Transverse colon (tissue), 4 donors: ENCODE data around the gene ZNF761.
"Not testable (repeated sequence)": the region's sequence is repeated elsewhere in the genome, so short reads cannot be mapped to it uniquely, and the experiment has no call there.

Source experiments
- EP300 ChIP-seq: sonication (generic); formaldehyde crosslinking; IDR thresholded peaks from one replicate; pipeline ENCODE4 v1.6.1; 2017; ENCODE audit warnings: antibody characterized with exemption, low read depth
- POLR2A ChIP-seq: fragments of 450-650 bp; IDR thresholded peaks from one replicate; pipeline ENCODE4 v1.6.1; 2016; ENCODE audit warnings: antibody characterized with exemption, mild to moderate bottlenecking, moderate library complexity
- POLR2AphosphoS5 ChIP-seq, 3 donors: sonication (generic); formaldehyde crosslinking; IDR thresholded peaks; one replicate each; pipeline ENCODE4 v1.6.1; 2016; ENCODE audit warnings: antibody characterized with exemption in 3 of 3
- TF ChIP-seq, protein P1 (sequence below), 5 experiments: fragments of 200-600 bp in 3 of 5; fragments of 450-650 bp in 2 of 5; sonication (generic) in 3 of 5; IDR thresholded peaks; 1 replicate in 2 of 5; 2 replicates in 3 of 5; pipeline ENCODE4 v1.5.1; 2016 to 2017; ENCODE audit warnings: antibody characterized with exemption in 5 of 5, inconsistent platforms in 3 of 5, mild to moderate bottlenecking in 2 of 5, moderate library complexity in 1 of 5

GRCh38 chr19:53497311-53498023 is 65.7 kb downstream of the ZNF761 start:
- TF ChIP-seq, protein P1, sequence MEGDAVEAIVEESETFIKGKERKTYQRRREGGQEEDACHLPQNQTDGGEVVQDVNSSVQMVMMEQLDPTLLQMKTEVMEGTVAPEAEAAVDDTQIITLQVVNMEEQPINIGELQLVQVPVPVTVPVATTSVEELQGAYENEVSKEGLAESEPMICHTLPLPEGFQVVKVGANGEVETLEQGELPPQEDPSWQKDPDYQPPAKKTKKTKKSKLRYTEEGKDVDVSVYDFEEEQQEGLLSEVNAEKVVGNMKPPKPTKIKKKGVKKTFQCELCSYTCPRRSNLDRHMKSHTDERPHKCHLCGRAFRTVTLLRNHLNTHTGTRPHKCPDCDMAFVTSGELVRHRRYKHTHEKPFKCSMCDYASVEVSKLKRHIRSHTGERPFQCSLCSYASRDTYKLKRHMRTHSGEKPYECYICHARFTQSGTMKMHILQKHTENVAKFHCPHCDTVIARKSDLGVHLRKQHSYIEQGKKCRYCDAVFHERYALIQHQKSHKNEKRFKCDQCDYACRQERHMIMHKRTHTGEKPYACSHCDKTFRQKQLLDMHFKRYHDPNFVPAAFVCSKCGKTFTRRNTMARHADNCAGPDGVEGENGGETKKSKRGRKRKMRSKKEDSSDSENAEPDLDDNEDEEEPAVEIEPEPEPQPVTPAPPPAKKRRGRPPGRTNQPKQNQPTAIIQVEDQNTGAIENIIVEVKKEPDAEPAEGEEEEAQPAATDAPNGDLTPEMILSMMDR (IDR thresholded peaks at IDR 0.05): not testable (repeated sequence)
- TF ChIP-seq POLR2A; EP300; POLR2AphosphoS5 (IDR thresholded peaks at IDR 0.05): not testable (repeated sequence)
